ENCODE results near the gene RAB6B. TPM values are rescaled to one million over a fixed set of nuclear protein-coding genes. Genes with fewer than 3 reads are reported as not detected.

RAB6B gene
- total and polyA plus RNA-seq, 4 experiments from 2014 or later, result 0.34 to 1.8 (median 0.46) TPM

- Histone ChIP-seq H3K27ac (ENCODE audit: low read depth, low read length) (no peak overlapping the region), H3K27me3 (ENCODE audit: insufficient read depth, low read length) (no peaks in the 10 kb centered on the region), H3K36me3 (ENCODE audit: insufficient read depth, low read length) (no peaks in the 10 kb centered on the region), H3K4me1 (ENCODE audit: insufficient read depth, low read length) (no peaks in the 10 kb centered on the region), H3K4me3 (ENCODE audit: low read length in 2 of 2) (no peak overlapping the region), H3K9me3 (ENCODE audit: control insufficient read depth in 1 of 2, low read length in 2 of 2) (no peaks in the 10 kb centered on the region)
- CTCF ChIA-PET (ENCODE audit: partially characterized antibody), result interaction anchor here (0.6 kb wide), 1 partner anchor 328 kb away, joined by 3 read pairs; no protein-coding TSS in a partner anchor
- DNase-seq, result no peak
- no peak overlapping the region for H3K27ac Mint-ChIP-seq
- intact Hi-C loops (cut with micrococcal nuclease), result no loop called here
- no peaks in the 10 kb centered on the region for H3K9me3 Mint-ChIP-seq
- H3K4me1 Mint-ChIP-seq, result no peaks in the 10 kb centered on the region
- POLR2A ChIA-PET (ENCODE audit: partially characterized antibody), result no interaction called here
- no peak overlapping the region for H3K4me3 Mint-ChIP-seq
- peaks cover 9 to 12% of the 10 kb centered on the region in 2 donors for H3K27me3 Mint-ChIP-seq
- H3K36me3 Mint-ChIP-seq, result no peaks in the 10 kb centered on the region
Measured at GRCh38 chr3:133866141-133866540, 29.5 kb downstream of the RAB6B start.

GRCh38 chr3:133865136-133865855 is 30.4 kb downstream of the RAB6B start:
- Histone ChIP-seq H3K4me1 (ENCODE audit: insufficient read depth, low read length) (no peaks in the 10 kb centered on the region), H3K4me3 (ENCODE audit: low read length in 2 of 2) (no peak overlapping the region), H3K27me3 (ENCODE audit: insufficient read depth, low read length) (no peaks in the 10 kb centered on the region), H3K9me3 (ENCODE audit: control insufficient read depth in 1 of 2, low read length in 2 of 2) (no peaks in the 10 kb centered on the region), H3K36me3 (ENCODE audit: insufficient read depth, low read length) (no peaks in the 10 kb centered on the region), H3K27ac (ENCODE audit: low read depth, low read length) (no peak overlapping the region)
- no peak overlapping the region for H3K4me3 Mint-ChIP-seq
- ChIA-PET POLR2A (ENCODE audit: partially characterized antibody) (no interaction called here), CTCF (ENCODE audit: partially characterized antibody) (no interaction called here)
- intact Hi-C loops (cut with micrococcal nuclease), result no loop called here
- no peaks in the 10 kb centered on the region for H3K9me3 Mint-ChIP-seq
- DNase-seq, result no peak
- peaks cover 6 to 10% of the 10 kb centered on the region in 2 donors for H3K27me3 Mint-ChIP-seq
- no peaks in the 10 kb centered on the region for H3K4me1 Mint-ChIP-seq
- no peaks in the 10 kb centered on the region for H3K36me3 Mint-ChIP-seq
- H3K27ac Mint-ChIP-seq, result no peak overlapping the region

GRCh38 chr3:133864616-133865015 is 31.1 kb downstream of the RAB6B start:
- Mint-ChIP-seq H3K27me3 (peaks cover 2 to 8% of the 10 kb centered on the region in 2 donors), H3K4me3 (no peak overlapping the region), H3K9me3 (no peaks in the 10 kb centered on the region), H3K4me1 (no peaks in the 10 kb centered on the region), H3K36me3 (no peaks in the 10 kb centered on the region), H3K27ac (no peak overlapping the region)
- ChIA-PET CTCF (ENCODE audit: partially characterized antibody) (no interaction called here), POLR2A (ENCODE audit: partially characterized antibody) (no interaction called here)
- Histone ChIP-seq H3K27ac (ENCODE audit: low read depth, low read length) (no peak overlapping the region), H3K9me3 (ENCODE audit: control insufficient read depth in 1 of 2, low read length in 2 of 2) (no peaks in the 10 kb centered on the region), H3K27me3 (ENCODE audit: insufficient read depth, low read length) (no peaks in the 10 kb centered on the region), H3K36me3 (ENCODE audit: insufficient read depth, low read length) (no peaks in the 10 kb centered on the region), H3K4me3 (ENCODE audit: low read length in 2 of 2) (no peak overlapping the region), H3K4me1 (ENCODE audit: insufficient read depth, low read length) (no peaks in the 10 kb centered on the region)
- intact Hi-C loops (cut with micrococcal nuclease), result no loop called here
- DNase-seq, result no peak

GRCh38 chr3:133863911-133864310 is 31.8 kb downstream of the RAB6B start:
- Mint-ChIP-seq H3K4me1 (no peaks in the 10 kb centered on the region), H3K27me3 (peaks cover 2 to 5% of the 10 kb centered on the region in 2 donors), H3K27ac (no peak overlapping the region), H3K9me3 (no peaks in the 10 kb centered on the region), H3K4me3 (no peak overlapping the region), H3K36me3 (no peaks in the 10 kb centered on the region)
- Histone ChIP-seq H3K4me1 (ENCODE audit: insufficient read depth, low read length) (no peaks in the 10 kb centered on the region), H3K27ac (ENCODE audit: low read depth, low read length) (no peak overlapping the region), H3K4me3 (ENCODE audit: low read length in 2 of 2) (no peak overlapping the region), H3K9me3 (ENCODE audit: control insufficient read depth in 1 of 2, low read length in 2 of 2) (no peaks in the 10 kb centered on the region), H3K27me3 (ENCODE audit: insufficient read depth, low read length) (no peaks in the 10 kb centered on the region), H3K36me3 (ENCODE audit: insufficient read depth, low read length) (no peaks in the 10 kb centered on the region)
- CTCF ChIA-PET (ENCODE audit: partially characterized antibody), result no interaction called here
- intact Hi-C loops (cut with micrococcal nuclease), result no loop called here
- no peak for DNase-seq
- POLR2A ChIA-PET (ENCODE audit: partially characterized antibody), result no interaction called here

- no peaks in the 10 kb centered on the region for H3K9me3 Mint-ChIP-seq
- H3K4me3 Mint-ChIP-seq, result no peak overlapping the region
- no peak overlapping the region for H3K27ac ChIP-seq (ENCODE audit: low read depth, low read length)
- peaks cover 2 to 3% of the 10 kb centered on the region in 2 donors for H3K27me3 Mint-ChIP-seq
- no peak for DNase-seq
- CTCF ChIA-PET (ENCODE audit: partially characterized antibody), result no interaction called here
- intact Hi-C loops (cut with micrococcal nuclease), result no loop called here
- POLR2A ChIA-PET (ENCODE audit: partially characterized antibody), result no interaction called here
- no peaks in the 10 kb centered on the region for H3K4me1 ChIP-seq (ENCODE audit: insufficient read depth, low read length)
- H3K36me3 Mint-ChIP-seq, result no peaks in the 10 kb centered on the region
- H3K27me3 ChIP-seq (ENCODE audit: insufficient read depth, low read length), result no peaks in the 10 kb centered on the region
- H3K36me3 ChIP-seq (ENCODE audit: insufficient read depth, low read length), result no peaks in the 10 kb centered on the region
- H3K27ac Mint-ChIP-seq, result peak overlapping the region in 1 of 7 donors; percentile 19
- peaks cover 0 to 7% (median 0%) of the 10 kb centered on the region in 4 donors for H3K4me1 Mint-ChIP-seq
- no peaks in the 10 kb centered on the region for H3K9me3 ChIP-seq (ENCODE audit: control insufficient read depth in 1 of 2, low read length in 2 of 2)
- H3K4me3 ChIP-seq (ENCODE audit: low read length in 2 of 2), result no peak overlapping the region
Measured at GRCh38 chr3:133862161-133862560, 33.5 kb downstream of the RAB6B start.

- no peaks in the 10 kb centered on the region for H3K9me3 ChIP-seq (ENCODE audit: control insufficient read depth in 1 of 2, low read length in 2 of 2)
- Mint-ChIP-seq H3K4me1 (peaks cover 0 to 7% (median 0%) of the 10 kb centered on the region in 4 donors), H3K27me3 (peaks cover 0 to 3% of the 10 kb centered on the region in 2 donors), H3K4me3 (no peak overlapping the region), H3K27ac (no peak overlapping the region), H3K9me3 (no peaks in the 10 kb centered on the region), H3K36me3 (no peaks in the 10 kb centered on the region)
- DNase-seq, result no peak
- no peak overlapping the region for H3K4me3 ChIP-seq (ENCODE audit: low read length in 2 of 2)
- H3K27me3 ChIP-seq (ENCODE audit: insufficient read depth, low read length), result no peaks in the 10 kb centered on the region
- intact Hi-C loops (cut with micrococcal nuclease), result no loop called here
- ChIA-PET CTCF (ENCODE audit: partially characterized antibody) (no interaction called here), POLR2A (ENCODE audit: partially characterized antibody) (no interaction called here)
- H3K36me3 ChIP-seq (ENCODE audit: insufficient read depth, low read length), result no peaks in the 10 kb centered on the region
- H3K4me1 ChIP-seq (ENCODE audit: insufficient read depth, low read length), result no peaks in the 10 kb centered on the region
- H3K27ac ChIP-seq (ENCODE audit: low read depth, low read length), result no peak overlapping the region
Measured at GRCh38 chr3:133860519-133860918, 35.2 kb downstream of the RAB6B start.

- Histone ChIP-seq H3K4me3 (ENCODE audit: low read length in 2 of 2) (no peak overlapping the region), H3K27me3 (ENCODE audit: insufficient read depth, low read length) (no peaks in the 10 kb centered on the region), H3K27ac (ENCODE audit: low read depth, low read length) (no peak overlapping the region), H3K4me1 (ENCODE audit: insufficient read depth, low read length) (no peaks in the 10 kb centered on the region), H3K9me3 (ENCODE audit: control insufficient read depth in 1 of 2, low read length in 2 of 2) (no peaks in the 10 kb centered on the region), H3K36me3 (ENCODE audit: insufficient read depth, low read length) (no peaks in the 10 kb centered on the region)
- CTCF ChIA-PET (ENCODE audit: partially characterized antibody), result no interaction called here
- Mint-ChIP-seq H3K4me1 (peaks cover 0 to 7% (median 0%) of the 10 kb centered on the region in 4 donors), H3K9me3 (no peaks in the 10 kb centered on the region), H3K4me3 (no peak overlapping the region), H3K27ac (no peak overlapping the region), H3K27me3 (peaks cover 0 to 3% of the 10 kb centered on the region in 2 donors), H3K36me3 (no peaks in the 10 kb centered on the region)
- DNase-seq, result no peak
- intact Hi-C loops (cut with micrococcal nuclease), result no loop called here
- POLR2A ChIA-PET (ENCODE audit: partially characterized antibody), result no interaction called here
Measured at GRCh38 chr3:133859381-133860234, 36.1 kb downstream of the RAB6B start.
